ENCODE measurements around the gene LIM2. TPM values are rescaled to one million over a fixed set of nuclear protein-coding genes. Genes with fewer than 3 reads are reported as not detected.
"Not testable (repeated sequence)": the region's sequence is repeated elsewhere in the genome, so short reads cannot be mapped to it uniquely, and the experiment has no call there.

Gene LIM2
- total RNA-seq, 1 donor from 2014 or later, result not detected

DNA sequence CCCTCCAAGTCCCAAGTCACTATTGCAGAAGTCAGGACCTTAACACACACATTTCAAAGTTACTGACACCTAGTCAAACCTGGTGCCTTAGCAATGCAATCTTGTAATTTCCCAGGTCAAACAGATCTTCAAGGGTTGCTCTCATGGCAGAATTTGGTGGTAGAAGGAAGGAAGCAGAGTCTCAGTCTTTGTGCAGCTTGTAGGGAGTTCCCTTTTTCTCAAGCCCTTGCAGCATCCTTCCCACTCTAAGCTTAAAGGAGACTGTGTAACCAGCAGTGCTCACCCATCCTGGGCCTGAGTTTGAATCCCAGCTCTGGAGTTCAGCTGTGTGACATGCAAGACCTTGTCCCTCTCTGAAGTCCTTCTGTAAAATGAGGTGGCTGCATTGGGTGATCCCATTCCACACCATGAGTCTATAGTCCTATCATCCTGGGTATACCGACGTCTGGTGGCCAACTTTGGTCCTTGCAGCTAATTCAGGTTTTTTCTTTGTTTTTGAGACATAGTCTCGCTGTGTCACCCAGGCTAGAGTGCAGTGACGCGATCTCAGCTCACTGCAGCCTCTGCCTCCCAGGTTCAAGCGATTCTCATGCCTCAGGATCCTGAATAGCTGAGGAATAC lies 19.8 kb upstream of the LIM2 start:
- DNase-seq (ENCODE audit: extremely low spot score in 2 of 2), result no peak
- H3K27ac ChIP-seq, result no peak overlapping the region
- no peak overlapping the region for H3K4me3 ChIP-seq
- H3K4me1 ChIP-seq, result no peaks in the 10 kb centered on the region
- TF ChIP-seq POLR2AphosphoS5 (IDR thresholded peaks at IDR 0.05; ENCODE audit: insufficient read depth in 1 of 2, low read depth in 1 of 2), result no peak
- H3K27me3 ChIP-seq, result no peaks in the 10 kb centered on the region
- no peaks in the 10 kb centered on the region for H3K9me3 ChIP-seq
- no peaks in the 10 kb centered on the region for H3K36me3 ChIP-seq
- intact Hi-C loops (cut with DNase I), result no loop called here

DNA sequence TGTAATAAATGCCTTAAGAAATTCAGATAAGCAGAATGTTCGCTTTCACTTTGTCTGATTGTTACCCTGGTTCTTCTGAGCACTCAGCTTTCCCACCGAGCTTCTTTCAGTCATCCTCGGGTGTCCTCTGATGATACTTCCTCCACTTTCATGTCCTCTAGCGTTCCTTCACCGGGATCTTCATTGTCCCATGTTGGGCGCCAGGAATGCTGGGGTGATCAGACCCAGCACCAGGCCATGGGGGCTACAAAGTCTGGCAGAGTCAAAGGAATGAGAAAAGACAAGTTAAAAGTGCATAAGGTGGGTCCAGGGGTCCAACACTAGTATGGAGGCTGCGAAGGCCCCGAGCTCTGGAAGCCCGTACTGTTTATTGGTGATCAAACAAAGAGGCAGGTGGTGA lies 14.3 kb upstream of the LIM2 start:
- TF ChIP-seq, protein P1, sequence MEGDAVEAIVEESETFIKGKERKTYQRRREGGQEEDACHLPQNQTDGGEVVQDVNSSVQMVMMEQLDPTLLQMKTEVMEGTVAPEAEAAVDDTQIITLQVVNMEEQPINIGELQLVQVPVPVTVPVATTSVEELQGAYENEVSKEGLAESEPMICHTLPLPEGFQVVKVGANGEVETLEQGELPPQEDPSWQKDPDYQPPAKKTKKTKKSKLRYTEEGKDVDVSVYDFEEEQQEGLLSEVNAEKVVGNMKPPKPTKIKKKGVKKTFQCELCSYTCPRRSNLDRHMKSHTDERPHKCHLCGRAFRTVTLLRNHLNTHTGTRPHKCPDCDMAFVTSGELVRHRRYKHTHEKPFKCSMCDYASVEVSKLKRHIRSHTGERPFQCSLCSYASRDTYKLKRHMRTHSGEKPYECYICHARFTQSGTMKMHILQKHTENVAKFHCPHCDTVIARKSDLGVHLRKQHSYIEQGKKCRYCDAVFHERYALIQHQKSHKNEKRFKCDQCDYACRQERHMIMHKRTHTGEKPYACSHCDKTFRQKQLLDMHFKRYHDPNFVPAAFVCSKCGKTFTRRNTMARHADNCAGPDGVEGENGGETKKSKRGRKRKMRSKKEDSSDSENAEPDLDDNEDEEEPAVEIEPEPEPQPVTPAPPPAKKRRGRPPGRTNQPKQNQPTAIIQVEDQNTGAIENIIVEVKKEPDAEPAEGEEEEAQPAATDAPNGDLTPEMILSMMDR (IDR thresholded peaks at IDR 0.05), result no peak
- TF ChIP-seq POLR2AphosphoS5 (IDR thresholded peaks at IDR 0.05; ENCODE audit: insufficient read depth in 1 of 2, low read depth in 1 of 2) (no peak), POLR2A (IDR thresholded peaks at IDR 0.05) (no peak)
- no peaks in the 10 kb centered on the region for H3K36me3 ChIP-seq
- H3K9me3 ChIP-seq, result no peaks in the 10 kb centered on the region
- H3K27ac ChIP-seq, result no peak overlapping the region
- no peaks in the 10 kb centered on the region for H3K27me3 ChIP-seq
- no peaks in the 10 kb centered on the region for H3K4me1 ChIP-seq
- H3K4me3 ChIP-seq, result no peak overlapping the region
- intact Hi-C loops (cut with DNase I), result no loop called here
- DNase-seq (ENCODE audit: extremely low spot score in 2 of 2), result no peak

DNA sequence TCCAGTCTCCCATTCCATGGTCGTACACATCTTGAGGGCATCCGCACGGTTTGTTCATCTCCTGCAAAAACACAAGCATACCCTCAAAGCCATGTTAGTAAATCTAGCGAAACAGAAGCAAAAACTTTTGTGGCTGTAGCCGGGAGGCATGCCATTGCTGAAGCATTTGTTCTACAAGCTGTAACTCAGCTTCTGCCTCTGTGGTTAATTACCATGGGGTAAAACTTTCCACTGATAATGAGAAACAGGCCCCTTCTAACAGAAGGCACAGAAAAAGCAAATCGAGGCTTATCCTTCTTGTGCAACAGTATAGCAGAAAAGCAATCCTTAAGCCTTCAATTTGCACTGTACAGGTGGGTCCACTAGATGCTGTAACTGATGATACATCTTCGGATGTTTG lies 12.2 kb upstream of the LIM2 start:
- intact Hi-C loops (cut with DNase I), result loop anchor here (10.0 kb wide), 1 partner anchor 65 kb away; no protein-coding TSS in a partner anchor
- H3K9me3 ChIP-seq; H3K4me3 ChIP-seq; H3K36me3 ChIP-seq; H3K4me1 ChIP-seq; H3K27me3 ChIP-seq; DNase-seq (ENCODE audit: extremely low spot score in 2 of 2); H3K27ac ChIP-seq: not testable (repeated sequence)

DNA sequence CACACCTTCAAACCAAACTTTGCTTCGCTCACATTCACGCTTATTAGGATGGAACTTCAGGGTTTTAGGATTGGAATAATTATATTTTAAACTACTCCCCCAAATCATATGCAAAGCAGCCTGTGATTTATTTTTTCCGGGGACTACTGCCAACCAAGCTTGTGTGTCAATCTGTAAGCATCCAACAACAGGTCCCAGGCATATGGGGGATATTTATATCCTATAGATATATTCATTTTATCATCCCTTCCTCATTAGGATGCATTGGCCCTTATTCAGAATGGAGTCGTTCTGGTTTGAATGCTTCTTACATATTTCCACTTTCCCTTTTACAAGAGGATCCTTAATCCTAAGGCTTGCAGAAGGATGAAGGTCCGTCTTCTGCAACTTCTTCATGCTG lies 11.5 kb upstream of the LIM2 start:
- Histone ChIP-seq H3K27me3 (no peaks in the 10 kb centered on the region), H3K4me3 (no peak overlapping the region), H3K27ac (no peak overlapping the region), H3K4me1 (peaks cover 9% of the 10 kb centered on the region), H3K9me3 (no peaks in the 10 kb centered on the region), H3K36me3 (no peaks in the 10 kb centered on the region)
- no peak for DNase-seq (ENCODE audit: extremely low spot score in 2 of 2)
- TF ChIP-seq POLR2AphosphoS5 (IDR thresholded peaks at IDR 0.05; ENCODE audit: insufficient read depth in 1 of 2, low read depth in 1 of 2) (no peak), POLR2A (IDR thresholded peaks at IDR 0.05) (no peak)
- TF ChIP-seq, protein P1 (IDR thresholded peaks at IDR 0.05), result no peak
- intact Hi-C loops (cut with DNase I), result loop anchor here (10.0 kb wide), 1 partner anchor 64 kb away; no protein-coding TSS in a partner anchor

DNA sequence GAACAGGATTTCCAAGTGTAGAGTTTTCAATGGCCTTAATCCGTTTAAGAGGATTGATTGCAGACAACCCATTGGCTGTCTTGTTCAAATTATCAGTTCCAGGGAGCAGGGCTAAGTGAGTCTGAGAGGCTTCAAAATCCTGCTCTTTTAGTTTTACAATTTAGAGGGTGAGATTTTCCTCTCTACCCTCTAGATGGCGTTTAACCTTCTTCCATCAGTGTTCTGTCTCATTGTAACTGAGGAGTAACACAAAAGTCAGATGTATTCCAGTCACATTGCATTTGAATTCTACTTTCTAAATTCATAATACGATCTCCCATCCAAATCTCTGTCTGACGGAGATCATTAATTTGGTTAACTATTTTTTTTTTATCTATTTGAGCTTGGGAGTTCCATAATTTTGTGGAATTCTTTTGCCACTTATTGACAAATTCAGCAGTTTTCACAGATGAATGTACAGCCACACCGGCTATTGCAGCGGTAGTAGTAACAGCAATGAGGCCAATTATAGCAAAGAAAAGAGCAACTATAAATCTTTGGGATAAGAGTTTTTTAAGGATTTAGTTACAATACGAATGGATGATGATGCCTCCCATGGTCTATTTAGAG lies 10.4 kb upstream of the LIM2 start:
- intact Hi-C loops (cut with DNase I), result loop anchor here (10.0 kb wide), 1 partner anchor 63 kb away; no protein-coding TSS in a partner anchor
- peaks cover 14% of the 10 kb centered on the region for H3K4me1 ChIP-seq
- no peaks in the 10 kb centered on the region for H3K27me3 ChIP-seq
- DNase-seq (ENCODE audit: extremely low spot score in 2 of 2), result no peak
- H3K27ac ChIP-seq, result no peak overlapping the region
- no peak for TF ChIP-seq POLR2AphosphoS5 (IDR thresholded peaks at IDR 0.05; ENCODE audit: insufficient read depth in 1 of 2, low read depth in 1 of 2)
- TF ChIP-seq, protein P1 (IDR thresholded peaks at IDR 0.05), result peak in 1 of 3 experiments; percentile 20
- no peak for TF ChIP-seq POLR2A (IDR thresholded peaks at IDR 0.05)
- no peak overlapping the region for H3K4me3 ChIP-seq
- H3K36me3 ChIP-seq, result no peaks in the 10 kb centered on the region
- H3K9me3 ChIP-seq, result no peaks in the 10 kb centered on the region

DNA sequence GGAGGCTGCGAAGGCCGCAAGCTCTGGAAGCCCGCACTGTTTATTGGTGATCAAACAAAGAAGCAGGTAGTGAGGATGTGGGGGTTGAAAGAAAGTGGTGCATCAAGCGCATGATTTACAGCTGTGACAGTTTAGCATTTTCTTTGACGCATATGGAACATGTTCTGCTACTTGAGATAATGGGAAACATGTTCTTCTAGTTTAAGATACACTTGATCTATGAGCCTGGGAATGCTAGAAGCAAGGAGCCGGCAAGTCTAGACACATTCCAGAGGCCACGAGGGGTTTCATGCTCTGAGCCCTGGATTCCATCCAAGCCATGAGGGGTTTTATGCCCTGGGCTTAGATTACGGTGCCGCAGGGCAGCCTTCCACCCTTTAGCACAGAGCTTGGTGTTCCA lies 9.7 kb upstream of the LIM2 start:
- not testable (repeated sequence) for DNase-seq (ENCODE audit: extremely low spot score in 2 of 2); H3K27ac ChIP-seq

More for the DNA sequence above, 9.7 kb upstream of the LIM2 start:
- not testable (repeated sequence) for H3K27me3 ChIP-seq, H3K4me3 ChIP-seq, H3K36me3 ChIP-seq, H3K9me3 ChIP-seq
- H3K4me1 ChIP-seq, result peaks cover 14% of the 10 kb centered on the region
- intact Hi-C loops (cut with DNase I), result loop anchor here (10.0 kb wide), 1 partner anchor 63 kb away; no protein-coding TSS in a partner anchor

Data from vagina (tissue), 2 donors.